GM19043 (cell line): ENCODE data around the gene HS3ST6.
"Not testable (repeated sequence)": the region's sequence is repeated elsewhere in the genome, so short reads cannot be mapped to it uniquely, and the experiment has no call there.

Source experiments
- ATAC-seq: cut with Tn5 transposase; IDR thresholded peaks from one replicate; pipeline ENCODE4 v1.9.1; 2021; ENCODE audit warnings: low read depth; ENCODE audit not compliant: unreplicated experiment

HS3ST6 gene

DNA sequence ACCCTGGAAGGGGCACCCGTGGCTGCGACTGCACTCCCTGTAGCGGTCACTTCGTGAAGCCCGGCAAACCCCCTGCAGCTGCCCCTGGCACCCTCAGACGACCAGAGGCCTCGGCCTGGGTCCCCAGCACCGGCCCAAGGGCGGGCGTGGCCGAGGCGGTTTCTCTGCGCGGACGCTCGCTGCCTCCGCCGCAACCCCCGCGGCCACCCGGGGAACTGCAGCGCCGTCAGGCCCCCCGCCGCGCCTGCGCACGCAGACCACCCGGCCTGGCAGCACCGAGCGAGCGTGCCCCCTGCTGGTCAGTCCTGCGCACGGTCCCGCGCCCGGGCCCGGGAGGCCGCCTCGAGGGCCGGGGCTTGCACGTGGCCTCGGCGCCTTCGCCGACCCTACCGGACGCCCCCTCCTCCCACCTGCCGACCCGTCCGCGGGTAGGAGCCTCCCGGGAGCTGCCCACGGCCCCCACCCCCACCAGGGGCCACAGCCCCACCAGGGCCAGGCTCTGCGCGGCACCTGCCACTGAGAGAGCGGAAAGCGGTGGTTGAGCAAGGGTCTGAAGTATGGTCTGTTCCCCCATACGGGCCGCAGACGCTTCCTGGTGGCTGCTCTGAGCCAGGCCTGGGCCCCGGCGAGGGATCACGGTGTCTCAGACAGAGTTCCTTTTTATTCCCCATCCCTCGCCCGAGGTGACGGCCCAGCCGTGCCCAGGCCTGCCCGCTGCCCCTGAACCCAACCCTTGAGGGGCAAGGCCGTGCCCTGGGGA, 11.5 kb upstream of the HS3ST6 start:
- no peak for ATAC-seq

DNA sequence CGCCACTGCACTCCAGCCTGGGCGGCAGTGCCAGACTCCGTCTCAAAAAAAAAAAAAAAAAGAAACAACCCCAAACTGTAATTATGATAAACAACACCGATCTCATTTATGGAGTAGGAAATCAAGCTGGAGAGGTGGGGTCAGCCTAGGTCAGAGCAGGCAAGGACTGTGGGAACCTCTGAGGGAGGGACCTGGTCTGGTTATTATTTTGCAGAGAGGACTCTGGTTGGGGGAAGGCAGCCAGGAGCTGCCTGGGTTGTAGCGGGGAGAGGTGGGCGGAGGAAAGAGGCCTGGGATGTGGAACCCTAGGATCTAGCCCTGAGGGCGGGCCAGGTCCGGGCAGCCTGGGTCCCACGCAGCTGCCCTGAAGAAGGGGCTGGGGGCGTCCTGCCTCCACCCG, 10.9 kb upstream of the HS3ST6 start:
- no peak for ATAC-seq

DNA sequence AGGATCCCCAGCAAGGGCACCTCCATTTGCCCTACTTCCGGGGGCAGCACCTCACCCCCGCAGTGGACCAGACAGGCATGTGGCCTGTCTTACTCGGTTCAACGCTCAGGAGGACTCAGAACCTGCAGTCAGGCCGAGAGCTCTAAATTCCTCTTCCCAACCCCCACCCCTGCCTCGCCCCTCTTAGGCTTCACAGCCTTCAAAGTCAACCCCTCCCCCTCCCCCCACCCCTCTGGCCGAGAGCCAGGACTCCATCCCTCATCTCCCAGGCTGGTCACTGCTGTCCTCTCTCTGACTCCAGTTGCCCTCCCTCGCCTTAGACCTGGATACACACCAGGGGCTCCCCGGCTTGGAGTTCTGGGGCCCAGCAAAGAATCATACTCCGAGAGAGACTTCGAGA, 8.1 kb upstream of the HS3ST6 start:
- no peak for ATAC-seq

DNA sequence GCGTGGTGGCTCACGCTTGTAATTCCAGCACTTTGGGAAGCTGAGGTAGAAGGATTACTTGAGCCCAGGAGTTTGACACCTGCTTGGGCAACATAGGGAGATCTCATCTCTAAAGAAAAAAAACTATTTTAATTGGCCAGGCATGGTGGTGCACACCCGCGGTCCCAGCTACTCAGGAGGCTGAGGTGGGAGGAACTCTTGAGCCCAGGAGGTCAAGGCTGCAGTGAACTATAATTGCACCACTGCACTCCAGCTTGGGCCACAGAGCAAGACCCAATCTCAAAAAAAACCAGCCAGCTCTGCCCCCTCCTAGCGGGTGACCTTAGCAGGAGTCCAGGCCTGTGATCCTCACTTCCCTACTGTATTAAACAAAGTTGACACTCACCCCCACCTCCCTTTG, 5.9 kb upstream of the HS3ST6 start:
- ATAC-seq, result no peak

DNA sequence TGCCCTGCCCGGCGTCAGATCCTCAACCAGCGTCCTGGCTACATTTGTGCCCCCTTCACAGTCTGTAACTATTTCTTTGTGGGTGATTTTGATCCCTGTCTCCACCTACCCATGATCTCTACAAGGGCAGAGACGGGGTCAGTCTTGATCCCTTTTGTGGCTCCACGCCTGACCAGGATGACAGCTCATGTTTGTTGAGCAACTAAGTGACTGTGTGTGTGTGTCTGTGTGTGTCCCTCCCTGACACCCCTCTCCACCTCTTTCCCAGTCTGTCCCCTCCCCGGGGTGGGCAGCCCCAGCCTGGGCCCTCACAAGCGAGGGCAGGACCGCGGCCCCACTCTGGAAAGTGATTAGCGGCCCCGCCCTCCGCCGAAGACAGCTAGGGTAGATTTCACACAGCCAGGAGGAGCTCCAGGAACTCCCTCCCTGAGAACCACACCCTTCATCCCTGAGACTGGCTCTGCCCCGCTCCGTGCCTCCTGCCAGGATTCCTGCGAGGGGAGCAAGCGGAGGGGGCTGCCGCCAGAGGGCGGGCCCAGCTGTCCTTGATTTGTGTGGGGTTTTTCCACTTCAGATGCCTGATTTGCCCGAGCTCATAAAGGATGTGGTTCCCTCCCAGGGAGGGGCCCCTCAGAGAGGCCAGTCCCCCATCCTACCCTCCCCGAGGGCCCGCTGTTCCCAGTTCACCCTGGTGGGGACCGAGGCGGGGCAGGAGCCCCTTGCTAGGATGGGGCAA, 5.3 kb upstream of the HS3ST6 start:
- ATAC-seq, result no peak

DNA sequence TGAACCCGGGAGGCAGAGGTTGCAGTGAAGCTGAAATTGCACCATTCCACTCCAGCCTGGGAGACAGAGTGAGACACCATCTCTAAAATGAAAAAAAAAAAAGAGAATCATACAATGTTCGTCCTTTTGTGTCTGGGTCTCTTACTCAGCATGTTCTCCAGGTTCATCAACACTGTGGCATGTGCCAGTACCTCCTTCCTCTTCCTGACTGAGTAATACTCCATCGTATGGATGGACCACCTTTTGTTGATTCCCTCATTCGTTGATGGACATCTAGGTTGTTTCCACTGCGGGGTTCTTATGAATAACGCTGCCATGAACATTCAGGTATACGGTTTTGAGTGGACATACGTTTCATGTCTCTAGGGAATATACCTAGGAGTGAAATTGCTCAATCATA, 4.1 kb upstream of the HS3ST6 start:
- no peak for ATAC-seq

DNA sequence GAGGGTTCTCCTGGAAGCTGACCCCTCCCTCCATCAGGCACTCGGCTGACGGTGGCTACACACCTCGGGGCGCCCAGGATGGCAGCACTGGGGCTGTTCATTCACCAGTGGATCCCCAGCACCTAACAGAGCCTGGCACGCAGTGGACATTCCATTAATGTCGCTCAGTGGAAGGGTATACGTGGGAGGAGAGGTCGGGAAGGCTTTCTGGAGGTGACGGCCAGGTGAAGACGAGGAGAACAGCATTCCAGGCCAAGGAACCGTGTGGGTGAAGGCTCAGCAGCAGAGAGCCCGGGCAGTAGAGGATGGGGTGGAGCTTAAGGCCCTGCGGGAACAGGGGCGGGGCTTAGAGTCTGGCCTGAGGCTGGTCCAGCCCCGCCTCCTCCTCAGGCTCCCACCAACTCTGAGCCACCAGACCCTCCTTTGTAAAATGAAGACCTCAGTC, 2.5 kb upstream of the HS3ST6 start:
- ATAC-seq, result no peak

DNA sequence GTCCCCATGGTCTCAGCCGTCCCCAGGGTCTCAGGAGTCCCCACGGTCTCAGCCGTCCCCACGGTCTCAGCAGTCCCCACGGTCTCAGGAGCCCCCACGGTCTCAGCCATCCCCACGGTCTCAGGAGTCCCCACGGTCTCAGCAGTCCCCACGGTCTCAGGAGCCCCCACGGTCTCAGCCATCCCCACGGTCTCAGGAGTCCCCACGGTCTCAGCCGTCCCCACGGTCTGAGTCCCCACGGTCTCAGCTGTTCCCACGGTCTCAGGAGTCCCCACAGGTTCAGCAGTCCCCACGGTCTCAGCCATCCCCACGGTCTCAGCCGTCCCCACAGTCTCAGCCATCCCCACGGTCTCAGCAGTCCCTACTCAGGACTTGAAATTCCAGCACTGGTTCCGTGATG, 1.9 kb upstream of the HS3ST6 start:
- not testable (repeated sequence) for ATAC-seq

DNA sequence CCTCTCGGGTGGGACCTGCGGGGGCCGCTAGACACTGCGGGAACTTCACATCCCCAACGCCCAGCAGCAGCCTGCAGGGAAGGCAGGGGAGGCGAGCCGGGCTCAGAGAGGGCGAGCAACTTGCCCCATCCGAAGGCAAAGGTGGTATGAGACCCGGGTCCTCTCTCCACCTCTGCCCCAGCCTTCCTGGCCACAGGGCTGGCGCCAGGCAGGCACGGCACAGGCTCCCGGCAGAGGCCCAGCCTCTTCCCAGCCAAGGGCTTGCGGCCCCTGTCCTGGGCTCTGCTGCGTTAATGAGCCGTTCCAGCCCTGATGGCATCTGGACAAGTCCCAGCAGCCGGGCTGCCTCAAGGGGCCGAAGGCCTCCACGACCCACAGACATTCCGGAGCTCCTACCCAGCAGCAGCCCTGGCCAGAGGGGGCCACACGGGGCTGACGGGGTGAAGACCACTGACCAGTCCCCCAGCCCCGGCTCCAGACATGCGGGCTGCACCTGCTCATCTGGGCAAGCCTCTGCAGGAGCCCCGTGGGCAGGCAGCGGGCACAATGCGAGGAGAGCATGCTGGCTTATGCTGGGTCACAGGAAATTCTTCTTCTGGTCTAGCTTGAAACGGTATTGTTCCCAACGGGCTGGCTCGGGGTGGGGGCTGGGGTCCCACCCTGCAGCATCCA, 1.2 kb upstream of the HS3ST6 start:
- no peak for ATAC-seq

DNA sequence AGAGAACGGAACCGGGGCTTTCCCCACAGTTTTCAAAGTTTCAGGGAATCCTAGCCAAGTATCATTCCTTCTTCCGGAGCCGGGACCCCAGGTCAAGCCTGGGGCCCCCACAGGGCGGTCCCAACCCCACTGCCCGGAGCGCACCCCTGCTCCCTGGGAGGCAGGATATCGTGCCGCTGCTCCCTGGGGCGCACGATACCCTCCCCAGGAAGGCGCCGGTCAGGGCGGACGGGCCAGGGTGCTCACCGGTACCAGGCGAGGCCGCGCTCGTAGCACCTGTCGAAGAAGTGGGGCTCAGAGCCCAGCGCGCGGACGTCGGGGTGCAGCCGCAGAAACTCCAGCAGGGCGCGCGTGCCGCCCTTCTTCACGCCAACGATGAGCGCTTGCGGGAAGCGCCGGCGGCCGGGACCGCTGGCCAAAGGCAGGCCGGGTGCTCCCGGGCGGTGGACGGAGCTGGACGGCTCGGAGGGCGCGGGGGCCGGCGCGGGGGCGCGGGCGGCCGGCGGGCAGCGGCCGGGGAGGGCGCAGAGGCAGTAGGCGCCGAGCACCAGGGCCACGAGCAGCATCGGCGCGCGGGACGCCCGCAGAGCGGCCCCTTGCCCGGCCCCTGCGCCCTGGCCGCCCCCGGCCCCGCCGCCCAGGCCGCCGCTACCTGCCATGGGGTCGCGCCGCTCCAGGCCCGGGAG, 407 bp downstream of the HS3ST6 start:
- no peak for ATAC-seq

DNA sequence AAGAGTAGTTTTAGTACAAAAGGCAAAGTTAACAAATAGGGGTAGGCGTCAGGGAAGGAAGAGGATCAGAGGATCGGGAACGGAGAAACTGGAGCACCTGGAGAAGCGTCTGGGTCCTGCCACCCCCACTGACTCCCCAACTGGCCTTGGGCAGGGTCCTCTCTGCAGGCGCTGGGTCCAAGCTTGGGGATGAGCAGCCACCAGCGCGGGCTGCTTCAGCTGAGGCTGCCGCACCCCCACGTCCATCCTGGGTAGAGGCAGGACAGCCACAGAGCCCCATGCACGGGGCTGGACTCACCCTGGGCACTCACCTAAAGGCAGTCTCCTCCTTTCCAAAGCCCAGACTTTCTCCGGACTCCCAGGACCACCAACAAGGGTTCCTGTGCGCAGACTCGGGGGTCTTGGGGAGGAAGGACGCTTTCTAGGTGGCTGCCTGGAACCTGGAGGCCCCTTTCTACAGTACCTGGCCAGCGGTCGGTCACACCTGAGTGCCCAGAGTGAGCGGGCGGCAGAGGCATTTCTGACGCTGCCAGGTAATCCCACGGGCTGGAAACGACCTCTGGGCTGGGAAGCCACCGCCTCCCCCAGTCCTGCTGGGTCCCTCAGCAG, 1.1 kb downstream of the HS3ST6 start:
- ATAC-seq, result no peak

DNA sequence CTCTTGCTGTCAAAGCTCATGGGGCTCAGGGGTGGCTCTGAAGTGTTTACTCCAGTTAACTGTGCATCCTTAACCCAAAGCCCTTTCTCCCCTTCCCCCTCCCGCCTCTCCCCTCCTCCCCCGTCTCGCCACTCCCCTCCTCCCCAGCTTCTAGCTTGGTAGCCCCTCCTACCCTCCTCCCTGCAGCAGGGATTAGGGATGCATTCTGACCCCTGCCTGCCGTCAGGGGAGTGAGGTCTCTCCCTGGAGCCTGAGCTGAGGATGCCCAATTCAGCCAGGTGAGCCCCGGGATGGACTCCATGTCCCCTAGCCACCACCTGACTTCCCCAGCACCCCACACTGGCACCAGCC, 1.6 kb downstream of the HS3ST6 start:
- ATAC-seq, result no peak

DNA sequence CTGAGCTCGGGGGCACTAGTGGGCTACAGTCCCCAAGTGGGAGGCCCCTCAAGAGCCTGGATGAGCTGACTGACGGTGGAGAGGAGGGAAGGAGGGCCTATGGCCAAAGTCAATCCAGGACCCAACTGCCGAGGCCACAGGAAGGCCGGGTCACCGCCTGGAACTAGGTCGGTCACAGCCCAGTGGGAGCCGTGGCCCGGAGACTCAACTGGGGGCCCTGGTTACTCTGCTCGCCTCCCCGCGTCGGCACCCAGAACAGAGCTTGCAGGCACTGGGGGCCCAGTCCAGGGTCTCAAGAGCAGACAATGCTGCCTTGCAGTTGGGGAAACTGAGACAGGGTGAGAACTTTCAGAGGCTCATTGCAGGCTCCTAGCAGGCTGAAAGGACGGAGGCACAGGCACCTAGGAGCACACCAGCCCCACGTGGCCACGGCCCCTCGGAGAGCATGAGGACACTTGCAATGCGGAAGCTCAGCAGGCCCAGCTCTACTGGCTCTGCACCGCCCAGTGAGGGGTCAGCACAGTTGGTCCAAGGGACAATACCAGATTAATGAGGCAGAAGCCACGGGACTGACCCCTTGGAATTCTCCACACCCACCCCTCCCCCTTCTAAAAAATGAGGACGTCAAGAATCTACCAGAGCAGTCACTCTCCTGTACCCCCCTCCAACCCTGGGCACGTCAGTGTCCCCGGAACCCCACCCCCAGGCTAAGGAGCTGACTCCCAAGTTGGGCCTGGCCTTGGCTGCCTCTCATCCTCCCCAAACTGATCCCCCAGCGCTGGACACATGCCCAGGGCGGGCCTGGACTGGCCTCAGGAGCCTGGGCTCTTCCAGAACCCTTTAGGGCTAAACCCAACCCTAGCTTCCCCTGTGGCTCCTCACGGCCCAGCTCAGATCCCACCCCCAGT, 2.2 kb downstream of the HS3ST6 start:
- ATAC-seq, result no peak

DNA sequence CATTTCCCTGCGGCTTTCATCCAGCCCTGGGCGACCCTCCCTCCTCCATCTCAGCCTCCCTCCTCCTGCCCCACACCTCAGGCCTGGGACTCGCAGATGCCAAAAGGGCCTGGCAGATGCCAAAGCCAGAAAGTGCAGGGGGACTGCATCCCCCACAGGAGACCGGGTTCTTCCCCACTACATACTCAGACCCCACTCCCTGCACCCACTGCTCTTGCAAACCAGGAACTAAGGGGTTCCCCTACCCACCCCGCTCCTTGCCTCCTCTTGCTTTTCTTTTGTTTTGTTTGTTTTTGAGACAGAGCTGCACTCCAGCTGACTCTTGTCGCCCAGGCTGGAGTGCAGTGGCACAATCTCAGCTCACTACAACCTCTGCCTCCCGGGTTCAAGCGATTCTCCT, 3.2 kb downstream of the HS3ST6 start:
- ATAC-seq, result no peak

DNA sequence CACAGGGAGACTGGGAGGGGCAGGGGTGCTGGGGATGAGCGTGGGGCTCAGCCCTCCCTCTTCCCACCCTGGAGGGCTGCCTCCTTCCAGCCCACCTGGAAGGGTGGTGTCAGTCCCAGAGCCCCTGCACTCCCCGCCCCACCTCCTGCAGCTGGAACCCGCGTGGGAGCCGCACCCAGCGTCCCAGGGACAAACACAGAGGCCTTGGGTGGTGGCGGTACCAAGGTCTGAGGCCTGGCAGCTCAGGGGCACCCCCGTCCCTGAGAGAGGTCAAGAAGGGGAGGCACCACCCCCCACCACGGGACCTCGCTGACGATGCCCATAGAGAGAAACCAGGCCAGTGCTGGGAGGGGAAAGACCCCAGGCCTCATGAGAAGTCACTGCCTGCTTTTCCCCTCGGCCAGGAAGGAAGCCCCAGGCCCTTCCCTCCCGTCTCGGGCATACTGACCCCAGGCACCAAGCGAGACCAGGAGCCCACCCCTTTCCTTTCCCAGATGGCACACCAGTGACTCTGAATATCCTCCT, 4.1 kb downstream of the HS3ST6 start:
- no peak for ATAC-seq

DNA sequence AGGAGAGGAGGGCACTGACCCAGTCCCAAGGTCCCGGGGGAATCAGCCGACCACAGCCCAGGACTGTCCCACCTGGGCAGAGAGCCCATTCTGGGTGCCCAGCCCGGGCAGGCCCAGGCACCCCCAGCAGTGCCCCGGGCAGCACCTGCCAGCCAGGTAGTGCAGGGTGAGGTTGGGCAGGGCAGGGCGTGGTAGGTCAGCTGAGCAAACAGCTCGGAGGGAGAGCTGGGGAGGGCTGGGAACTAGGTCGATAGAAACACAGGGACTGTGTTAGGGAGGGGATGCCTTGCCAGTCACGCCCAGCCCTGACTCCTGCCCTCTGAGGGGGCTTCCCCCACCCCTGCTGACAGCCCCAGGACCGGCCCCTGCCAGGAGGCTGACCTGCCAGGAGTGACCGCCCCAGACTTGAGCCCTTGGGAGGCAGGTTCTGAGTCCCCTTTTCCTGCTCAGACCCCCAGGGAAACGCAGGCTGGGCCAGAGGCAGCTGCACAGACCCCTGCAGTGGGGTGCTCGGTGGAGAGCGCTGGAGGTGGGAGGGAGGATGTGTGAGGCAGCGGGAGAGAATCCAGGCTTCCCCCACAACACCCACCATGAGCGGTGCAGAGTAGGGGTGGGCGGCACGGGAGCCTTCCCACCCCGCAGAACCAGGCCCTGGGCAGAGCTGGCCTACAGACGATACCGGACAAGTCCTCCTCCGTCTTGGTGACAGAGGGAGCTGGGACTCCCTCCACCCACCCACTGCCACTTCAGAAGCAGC, 4.7 kb downstream of the HS3ST6 start:
- no peak for ATAC-seq

DNA sequence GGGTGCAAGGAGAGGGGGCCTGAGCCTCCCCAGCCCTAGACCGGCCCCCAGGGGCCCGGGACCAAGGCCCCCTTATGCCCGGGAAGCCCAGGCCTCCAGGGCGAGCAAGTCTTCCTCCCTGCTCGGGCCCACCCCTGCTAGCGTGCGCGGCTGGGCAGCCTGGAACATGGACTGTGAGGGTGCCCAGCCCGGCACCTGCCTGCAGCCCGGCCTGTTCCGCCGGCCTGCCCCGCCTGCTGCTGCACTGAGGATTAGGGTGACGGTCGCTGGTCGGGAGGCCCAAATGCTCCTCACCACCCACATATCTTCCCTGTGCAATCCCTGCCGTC, 6.0 kb downstream of the HS3ST6 start:
- no peak for ATAC-seq

DNA sequence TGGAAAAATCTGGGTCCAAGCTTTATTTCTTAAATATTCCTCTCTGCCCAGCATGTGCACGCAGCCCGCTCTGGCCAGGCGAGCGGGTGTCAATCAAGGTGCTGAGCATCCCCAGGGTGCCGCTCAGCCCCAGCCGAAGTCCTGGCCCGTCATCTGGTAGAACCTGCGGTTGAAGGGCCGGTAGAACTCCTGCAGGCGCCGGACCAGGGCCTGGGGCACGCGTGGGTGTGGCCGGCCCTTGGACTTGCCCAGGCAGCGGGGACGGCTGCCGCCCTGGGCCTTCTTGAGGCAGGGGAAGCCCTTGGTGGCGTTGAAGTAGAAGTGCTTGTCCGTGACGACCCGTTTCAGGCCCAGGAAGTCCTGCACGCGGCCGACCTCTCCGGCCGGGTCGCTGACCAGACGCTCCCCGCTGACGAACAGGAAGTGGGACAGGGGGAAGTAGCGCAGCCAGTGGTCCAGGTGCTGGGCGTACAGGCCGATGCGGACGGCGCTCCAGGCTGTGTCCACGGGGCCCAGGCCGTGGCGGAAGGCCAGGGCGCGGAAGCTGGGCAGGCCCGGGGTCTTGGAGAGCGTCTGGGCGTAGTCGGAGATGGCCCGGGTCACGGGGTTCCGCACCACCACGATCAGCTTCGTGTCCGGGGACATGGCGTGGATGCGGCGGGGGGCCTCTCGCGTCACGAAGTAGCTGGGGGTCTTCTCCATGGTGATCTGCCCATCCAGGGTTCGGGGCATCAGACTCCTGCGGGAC, 6.6 kb downstream of the HS3ST6 start:
- no peak for ATAC-seq
